Keratinocyte (primary cell): ENCODE data around the gene ZNF212. TPM values are rescaled to one million over a fixed set of nuclear protein-coding genes. Genes with fewer than 3 reads are reported as not detected.

ENCODE experiments used
- DNase-seq: peaks from one replicate; pipeline ENCODE4 v3.0.0-alpha.2; 2011; ENCODE audit warnings: low read depth, missing footprints, low spot score
- FAIRE-seq: peaks from 2 replicates; lab custom pipeline; 2011; peaks lifted over from hg19 to GRCh38; lab: Jason Lieb, UNC
- H2AFZ ChIP-seq: 2 replicates; pipeline ENCODE4 v1.6.0; 2012; ENCODE audit warnings: low read length, control low read depth, inconsistent platforms; ENCODE audit not compliant: control insufficient read depth
- H3K27ac ChIP-seq: 2 replicates; pipeline ENCODE4 v1.5.1; 2011; ENCODE audit warnings: low read length; ENCODE audit not compliant: control insufficient read depth, insufficient read depth
- H3K27me3 ChIP-seq: 3 replicates; pipeline ENCODE4 v1.6.0; 2011; ENCODE audit warnings: low read length; ENCODE audit not compliant: control insufficient read depth, insufficient read depth; ENCODE audit errors: extremely low read depth
- H3K36me3 ChIP-seq, 2 experiments: 2 replicates in 1 of 2; 3 replicates in 1 of 2; pipeline ENCODE4 v1.5.1; 2011; ENCODE audit warnings: low read length in 2 of 2, mild to moderate bottlenecking in 1 of 2; ENCODE audit not compliant: control insufficient read depth in 2 of 2, insufficient read depth in 2 of 2; ENCODE audit errors: extremely low read depth in 1 of 2
- H3K4me1 ChIP-seq: 3 replicates; pipeline ENCODE4 v1.5.1; 2011; ENCODE audit warnings: low read length; ENCODE audit not compliant: control insufficient read depth, insufficient read depth; ENCODE audit errors: extremely low read depth
- H3K4me2 ChIP-seq: 3 replicates; pipeline ENCODE4 v1.6.0; 2011; ENCODE audit warnings: low read depth, low read length; ENCODE audit not compliant: control insufficient read depth, insufficient read depth; ENCODE audit errors: extremely low read depth
- H3K4me3 ChIP-seq, 3 experiments: fragments of 200-600 bp in 1 of 3; sonication (generic) in 1 of 3; 2 replicates in 2 of 3; 3 replicates in 1 of 3; pipeline ENCODE4 v1.5.1; 2011 to 2016; ENCODE audit warnings: low read length in 3 of 3, mild to moderate bottlenecking in 3 of 3, control low read depth in 2 of 3, inconsistent platforms in 1 of 3, low read depth in 1 of 3, mixed read lengths in 1 of 3, mixed run types in 1 of 3, moderate library complexity in 1 of 3; ENCODE audit not compliant: control insufficient read depth in 2 of 3, insufficient read depth in 2 of 3; ENCODE audit errors: extremely low read depth in 1 of 3
- H3K79me2 ChIP-seq: 2 replicates; pipeline ENCODE4 v1.6.0; 2012; ENCODE audit warnings: low read length; ENCODE audit not compliant: control insufficient read depth, insufficient read depth
- H3K9ac ChIP-seq: 3 replicates; pipeline ENCODE4 v1.6.0; 2011; ENCODE audit warnings: low read length; ENCODE audit not compliant: control insufficient read depth, insufficient read depth; ENCODE audit errors: extremely low read depth
- H3K9me1 ChIP-seq: 3 replicates; pipeline ENCODE4 v1.6.0; 2011; ENCODE audit warnings: low read length; ENCODE audit not compliant: control insufficient read depth, insufficient read depth; ENCODE audit errors: extremely low read depth
- H3K9me3 ChIP-seq: 2 replicates; pipeline ENCODE4 v1.5.1; 2012; ENCODE audit warnings: low read depth, low read length; ENCODE audit not compliant: control insufficient read depth
- H4K20me1 ChIP-seq: 3 replicates; pipeline ENCODE4 v1.6.0; 2011; ENCODE audit warnings: low read length; ENCODE audit not compliant: control insufficient read depth, insufficient read depth; ENCODE audit errors: extremely low read depth
- CTCF ChIP-seq, 3 experiments: IDR thresholded peaks in 1 of 3; conservative IDR thresholded peaks in 1 of 3; optimal IDR thresholded peaks in 1 of 3; 2 replicates in 2 of 3; 3 replicates in 1 of 3; pipeline versions ENCODE3 to v1.5.1; 2011; ENCODE audit warnings: low read length in 3 of 3, mild to moderate bottlenecking in 3 of 3, moderate library complexity in 2 of 3, control low read depth in 1 of 3, inconsistent platforms in 1 of 3; ENCODE audit not compliant: insufficient read depth in 2 of 3; ENCODE audit errors: extremely low read depth in 1 of 3
- EZH2 ChIP-seq: IDR thresholded peaks from one replicate; pipeline ENCODE4 v1.6.1; 2012; ENCODE audit warnings: inconsistent platforms, mild to moderate bottlenecking, low read length, moderate library complexity
- dilution Hi-C: fragments of 300-500 bp; cut with MboI; formaldehyde crosslinking; loops from one replicate; pipeline ENCODE4 v1.7.0; 2020; ENCODE audit warnings: low sequenced_read_pairs; ENCODE audit not compliant: extremely low pct_ligation_motif_present
- polyA plus RNA-seq, 5 experiments: library from polyadenylated mRNA; depleted of rRNA in 3 of 5; stranded (reverse) in 3 of 5; stranded (forward) in 1 of 5; unstranded in 1 of 5; fragments of >200 nt; gene quantifications; 1 replicate in 1 of 5; 2 replicates in 3 of 5; 3 replicates in 1 of 5; pipeline versions ENCODE4 v1.2.1 to v1.2.3, GENCODE V29; 2011 to 2012; ENCODE audit warnings: missing spikeins in 2 of 5, low read depth in 1 of 5, low replicate concordance in 1 of 5
- small RNA-seq, 3 experiments: library from RNA; depleted of rRNA; stranded (forward); fragments of <200 nt; gene quantifications; one replicate each; pipeline ENCODE3, GENCODE V24; 2012; ENCODE audit warnings: low read depth in 3 of 3, low replicate concordance in 1 of 3; ENCODE audit not compliant: insufficient read length in 3 of 3

ZNF212 gene
- polyA plus RNA-seq, 1 donor (not counting 4 experiments of a cell fraction or from before 2014, with no cell fraction given), result 3.8 TPM

DNA sequence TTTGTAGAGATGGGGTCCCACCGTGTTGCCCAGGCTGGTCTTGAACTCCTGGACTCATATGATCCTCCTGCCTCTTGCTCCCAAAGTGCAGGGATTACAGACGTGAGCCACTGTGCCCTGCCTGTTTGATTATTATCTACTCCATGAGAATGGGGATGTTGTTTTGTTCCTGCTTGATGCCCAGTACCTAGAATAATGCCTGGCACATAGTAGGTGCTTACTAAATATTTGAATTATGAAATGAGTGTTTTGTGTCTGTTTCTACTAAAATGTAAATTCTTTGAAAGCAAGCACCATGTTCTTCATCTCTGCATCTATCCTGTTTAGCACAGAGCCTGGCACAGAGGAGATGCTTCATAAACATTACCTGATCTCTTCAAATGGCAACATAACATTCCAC lies 63.4 kb downstream of the ZNF212 start:
- Histone ChIP-seq H3K9me1 (no peaks in the 10 kb centered on the region), H3K4me3 (no peak overlapping the region), H3K4me2 (no peak overlapping the region), H3K27ac (no peak overlapping the region), H3K27me3 (no peaks in the 10 kb centered on the region), H3K79me2 (no peaks in the 10 kb centered on the region), H2AFZ (no peak overlapping the region), H4K20me1 (no peaks in the 10 kb centered on the region), H3K9ac (no peak overlapping the region), H3K36me3 (no peaks in the 10 kb centered on the region), H3K4me1 (no peaks in the 10 kb centered on the region), H3K9me3 (no peaks in the 10 kb centered on the region)
- FAIRE-seq (no peak), DNase-seq (no peak)
- dilution Hi-C loops, result no loop called here
- TF ChIP-seq CTCF (optimal IDR thresholded peaks at IDR 0.05 in 1 of 3, IDR thresholded peaks at IDR 0.05 in 1 of 3, conservative IDR thresholded peaks at IDR 0.05 in 1 of 3; ENCODE audit: extremely low read depth in 1 of 3, insufficient read depth in 2 of 3, low read length in 3 of 3) (no peak), EZH2 (no peak)

GRCh38 chr7:149304006-149304405 lies 64.6 kb downstream of the ZNF212 start:
- DNase-seq, result no peak

More at GRCh38 chr7:149304006-149304405, 64.6 kb downstream of the ZNF212 start:
- TF ChIP-seq CTCF (optimal IDR thresholded peaks at IDR 0.05 in 1 of 3, IDR thresholded peaks at IDR 0.05 in 1 of 3, conservative IDR thresholded peaks at IDR 0.05 in 1 of 3; ENCODE audit: extremely low read depth in 1 of 3, insufficient read depth in 2 of 3, low read length in 3 of 3), result no peak
- no peak for TF ChIP-seq EZH2
- H3K4me2 ChIP-seq, result no peak overlapping the region
- no peaks in the 10 kb centered on the region for H3K79me2 ChIP-seq
- no peaks in the 10 kb centered on the region for H3K36me3 ChIP-seq
- no peak overlapping the region for H2AFZ ChIP-seq
- H4K20me1 ChIP-seq, result no peaks in the 10 kb centered on the region
- no peak overlapping the region for H3K4me3 ChIP-seq
- FAIRE-seq, result no peak
- no peaks in the 10 kb centered on the region for H3K27me3 ChIP-seq
- H3K4me1 ChIP-seq, result no peaks in the 10 kb centered on the region
- no peak overlapping the region for H3K27ac ChIP-seq
- H3K9me1 ChIP-seq, result no peaks in the 10 kb centered on the region
- H3K9ac ChIP-seq, result no peak overlapping the region
- no peaks in the 10 kb centered on the region for H3K9me3 ChIP-seq
- dilution Hi-C loops, result no loop called here

Small RNA genes within 50 kb of the gene (small RNA-seq; reads per million reads assigned to genes)
- 0 reads per million in 3 experiments for gene AC004890.1

Other genes starting within 250 kb of the ZNF212 start
- 97.1 to 270 TPM (median 145 TPM) in 3 replicates for gene PDIA4, start 211.1 kb upstream of the ZNF212 start, polyA plus RNA-seq
- gene ZNF786, start 148.9 kb upstream of the ZNF212 start, polyA plus RNA-seq, result 2.8 to 4.0 TPM (median 3.3 TPM) in 3 replicates
- gene ZNF425, start 113.3 kb upstream of the ZNF212 start, polyA plus RNA-seq, result 1.5 to 2.3 TPM (median 1.8 TPM) in 3 replicates
- gene ZNF398, start 92.2 kb upstream of the ZNF212 start, polyA plus RNA-seq, result 7.4 to 8.6 TPM (median 7.5 TPM) in 3 replicates
- 12.1 to 14.7 TPM (median 13.1 TPM) in 3 replicates for gene ZNF282, start 44.1 kb upstream of the ZNF212 start, polyA plus RNA-seq
- gene ZNF783, start 22.5 kb downstream of the ZNF212 start, polyA plus RNA-seq, result 4.2 to 6.0 TPM (median 5.0 TPM) in 3 replicates
- gene ZNF777, start 221.4 kb downstream of the ZNF212 start, polyA plus RNA-seq, result 4.8 to 8.9 TPM (median 5.6 TPM) in 3 replicates